Measurements from ENCODE around the gene YPEL2. TPM values are rescaled to one million over a fixed set of nuclear protein-coding genes. Genes with fewer than 3 reads are reported as not detected.

Gene YPEL2
- total and polyA plus RNA-seq, 2 donors (not counting 3 experiments of a cell fraction or from before 2014, with no cell fraction given): 36.5 to 66.8 TPM

GRCh38 chr17:59345476-59345875, 14.0 kb downstream of the YPEL2 start:
- dilution Hi-C loops (cut with MboI; ENCODE audit: extremely low pct_ligation_motif_present, low sequenced_read_pairs): loop anchor here (25.0 kb wide), 1 partner anchor 92 kb away; no protein-coding TSS in a partner anchor
- TF ChIP-seq FOS (IDR thresholded peaks at IDR 0.05; ENCODE audit: borderline replicate concordance, insufficient read depth, low read length) (no peak), JUN (IDR thresholded peaks at IDR 0.05; ENCODE audit: borderline replicate concordance, insufficient read depth, insufficient read length, low read depth) (no peak), POLR2A (IDR thresholded peaks at IDR 0.05; ENCODE audit: low read depth, low read length) (no peak)
- Histone ChIP-seq H3K4me3 (replicated peaks in 1 of 3; ENCODE audit: insufficient read depth in 1 of 3, low read depth in 1 of 3, low read length in 3 of 3) (no peak overlapping the region), H3K27me3 (ENCODE audit: control insufficient read depth in 2 of 2, insufficient read depth in 2 of 2, low read length in 2 of 2) (no peaks in the 10 kb centered on the region), H3K9ac (replicated peaks; ENCODE audit: extremely low read depth, insufficient read depth, low read length) (no peak overlapping the region), H4K20me1 (replicated peaks; ENCODE audit: control insufficient read depth, extremely low read depth, insufficient read depth, low read length) (peaks cover 4% of the 10 kb centered on the region), H3K9me1 (replicated peaks; ENCODE audit: control insufficient read depth, extremely low read depth, insufficient read depth, low read length) (no peaks in the 10 kb centered on the region), H3K4me2 (ENCODE audit: insufficient read depth, low read length) (no peak overlapping the region), H3K79me2 (ENCODE audit: control insufficient read depth, insufficient read depth, low read length) (peaks cover 50% of the 10 kb centered on the region), H3K4me1 (ENCODE audit: control insufficient read depth, extremely low read depth, insufficient read depth, low read length) (no peaks in the 10 kb centered on the region), H3K27ac (ENCODE audit: insufficient read depth, low read depth, low read length) (no peak overlapping the region), H2AFZ (ENCODE audit: low read depth, low read length) (no peak overlapping the region), H3K36me3 (ENCODE audit: control insufficient read depth in 2 of 2, extremely low read depth in 1 of 2, insufficient read depth in 2 of 2, low read length in 2 of 2) (peaks cover 0 to 11% of the 10 kb centered on the region in 2 experiments), H3K9me3 (replicated peaks; ENCODE audit: control insufficient read depth, insufficient read depth, low read length) (no peaks in the 10 kb centered on the region)
- FAIRE-seq (no peak), DNase-seq (ENCODE audit: low read depth, low spot score) (no peak)
- POLR2A ChIA-PET: no interaction called here
- CTCF ChIA-PET: interaction anchor here (1.3 kb wide), 1 partner anchor 16 kb away, joined by 3 read pairs; no protein-coding TSS in a partner anchor
- BruUV-seq (replicated peaks): no TSS peak
- intact Hi-C loops (cut with micrococcal nuclease): no loop called here

- H3K4me3 ChIP-seq (replicated peaks in 1 of 3; ENCODE audit: insufficient read depth in 1 of 3, low read depth in 1 of 3, low read length in 3 of 3): no peak overlapping the region
- intact Hi-C loops (cut with micrococcal nuclease): no loop called here
- no peak overlapping the region for H3K27ac ChIP-seq (ENCODE audit: insufficient read depth, low read depth, low read length)
- H2AFZ ChIP-seq (ENCODE audit: low read depth, low read length): no peak overlapping the region
- dilution Hi-C loops (cut with MboI; ENCODE audit: extremely low pct_ligation_motif_present, low sequenced_read_pairs): loop anchor here (25.0 kb wide), 1 partner anchor 91 kb away; no protein-coding TSS in a partner anchor
- no peaks in the 10 kb centered on the region for H3K9me1 ChIP-seq (replicated peaks; ENCODE audit: control insufficient read depth, extremely low read depth, insufficient read depth, low read length)
- H3K4me1 ChIP-seq (ENCODE audit: control insufficient read depth, extremely low read depth, insufficient read depth, low read length): no peaks in the 10 kb centered on the region
- no peak overlapping the region for H3K9ac ChIP-seq (replicated peaks; ENCODE audit: extremely low read depth, insufficient read depth, low read length)
- no peaks in the 10 kb centered on the region for H3K27me3 ChIP-seq (ENCODE audit: control insufficient read depth in 2 of 2, insufficient read depth in 2 of 2, low read length in 2 of 2)
- DNase-seq (ENCODE audit: low read depth, low spot score): no peak
- H3K79me2 ChIP-seq (ENCODE audit: control insufficient read depth, insufficient read depth, low read length): peaks cover 54% of the 10 kb centered on the region
- H3K9me3 ChIP-seq (replicated peaks; ENCODE audit: control insufficient read depth, insufficient read depth, low read length): no peaks in the 10 kb centered on the region
- ChIA-PET POLR2A (no interaction called here), CTCF (interaction anchor here (1.3 kb wide), 1 partner anchor 17 kb away, joined by 3 read pairs; no protein-coding TSS in a partner anchor)
- no TSS peak for BruUV-seq (replicated peaks)
- peaks cover 4% of the 10 kb centered on the region for H4K20me1 ChIP-seq (replicated peaks; ENCODE audit: control insufficient read depth, extremely low read depth, insufficient read depth, low read length)
- no peak overlapping the region for H3K4me2 ChIP-seq (ENCODE audit: insufficient read depth, low read length)
- TF ChIP-seq POLR2A (IDR thresholded peaks at IDR 0.05; ENCODE audit: low read depth, low read length) (no peak), MYC (IDR thresholded peaks at IDR 0.05; ENCODE audit: low read depth, low read length) (no peak), FOS (IDR thresholded peaks at IDR 0.05; ENCODE audit: borderline replicate concordance, insufficient read depth, low read length) (no peak), MAX (IDR thresholded peaks at IDR 0.05; ENCODE audit: insufficient read depth, insufficient read length) (no peak), JUN (IDR thresholded peaks at IDR 0.05; ENCODE audit: borderline replicate concordance, insufficient read depth, insufficient read length, low read depth) (no peak), EZH2 (IDR thresholded peaks at IDR 0.05; ENCODE audit: borderline replicate concordance, low read depth, low read length, severe bottlenecking) (no peak)
- FAIRE-seq: no peak
- H3K36me3 ChIP-seq (ENCODE audit: control insufficient read depth in 2 of 2, extremely low read depth in 1 of 2, insufficient read depth in 2 of 2, low read length in 2 of 2): peaks cover 0 to 11% of the 10 kb centered on the region in 2 experiments
These were observed 14.9 kb downstream of the YPEL2 start for GRCh38 chr17:59346341-59346740.
